GM12878 (cell line): Measurements from ENCODE around the gene SPTY2D1. TPM values are rescaled to one million over a fixed set of nuclear protein-coding genes. Genes with fewer than 3 reads are reported as not detected.

ENCODE experiments used
- ATAC-seq: fragments of 200-7000 bp; cut with Tn5 transposase; 3 replicates; pipeline ENCODE4 v1.9.1; 2020; ENCODE audit warnings: mild to moderate bottlenecking, moderate library complexity
- BruUV-seq: library from RNA; stranded (reverse); fragments of 400-500 nt; replicated peaks from 2 replicates; lab custom pipeline; 2021; lab: Mats Ljungman, UMichigan
- CTCF ChIA-PET: fragments of 300-600 bp; sonication (Branson Sonifier 250); formaldehyde crosslinking; extraction: SDS; loops from one replicate; lab custom pipeline; 2021; ENCODE audit warnings: inconsistent platforms; lab: Yijun Ruan, JAX
- POLR2A ChIA-PET: fragments of 350-600 bp; formaldehyde crosslinking; extraction: SDS; loops from one replicate; lab custom pipeline; 2021; ENCODE audit warnings: inconsistent platforms; lab: Charles Lee
- RAD21 ChIA-PET: fragments of 300-600 bp; sonication (Branson Sonifier 250); formaldehyde crosslinking; loops from one replicate; lab custom pipeline; 2023; ENCODE audit warnings: antibody characterized with exemption; ENCODE audit not compliant: unreplicated experiment; lab: Charles Lee
- SMC1A ChIA-PET: fragments of 300-600 bp; sonication (Branson Sonifier 250); formaldehyde crosslinking; loops from one replicate; lab custom pipeline; 2023; ENCODE audit not compliant: unreplicated experiment, uncharacterized antibody; lab: Charles Lee
- DNase-seq: peaks from one replicate; pipeline ENCODE4 v3.0.0-alpha.2; 2011; ENCODE audit warnings: low read depth, low spot score
- FAIRE-seq: peaks from 3 replicates; lab custom pipeline; 2011; peaks lifted over from hg19 to GRCh38; lab: Jason Lieb, UNC
- H2AFZ ChIP-seq: 2 replicates; pipeline ENCODE4 v1.6.0; 2011; ENCODE audit warnings: low read depth, low read length, control low read depth; ENCODE audit not compliant: control insufficient read depth
- H3K27ac ChIP-seq: 2 replicates; pipeline ENCODE4 v1.5.1; 2011; ENCODE audit warnings: control low read depth; ENCODE audit not compliant: control insufficient read depth, insufficient read depth
- H3K27me3 ChIP-seq, 2 experiments: replicated peaks in 1 of 2; 2 replicates each; pipeline versions ENCODE4 v1.6.0 to v1.6.1; 2011; ENCODE audit warnings: low read length in 1 of 2; ENCODE audit not compliant: control insufficient read depth in 2 of 2, insufficient read depth in 2 of 2
- H3K36me3 ChIP-seq, 2 experiments: 2 replicates each; pipeline ENCODE4 v1.5.1; 2011; ENCODE audit warnings: low read length in 1 of 2; ENCODE audit not compliant: control insufficient read depth in 2 of 2, insufficient read depth in 2 of 2
- H3K4me1 ChIP-seq: 2 replicates; pipeline ENCODE4 v1.6.1; 2011; ENCODE audit warnings: mild to moderate bottlenecking, low read length, moderate library complexity, mixed read lengths; ENCODE audit not compliant: control insufficient read depth, insufficient read depth
- H3K4me2 ChIP-seq: 2 replicates; pipeline ENCODE4 v1.6.0; 2011; ENCODE audit warnings: control low read depth; ENCODE audit not compliant: control insufficient read depth, insufficient read depth
- H3K4me3 ChIP-seq: fragments of 200-600 bp; sonication (generic); 2 replicates; pipeline ENCODE4 v1.5.1; 2016
- H3K79me2 ChIP-seq: 2 replicates; pipeline ENCODE4 v1.6.0; 2011; ENCODE audit warnings: low read length; ENCODE audit not compliant: control insufficient read depth, insufficient read depth
- H3K9ac ChIP-seq: 2 replicates; pipeline ENCODE4 v1.8.0; 2011; ENCODE audit warnings: low read length, control low read depth, mixed read lengths; ENCODE audit not compliant: control insufficient read depth, insufficient read depth
- H3K9me3 ChIP-seq: replicated peaks from 3 replicates; pipeline ENCODE4 v1.5.1; 2011; ENCODE audit warnings: mild to moderate bottlenecking, low read length; ENCODE audit not compliant: control insufficient read depth, insufficient read depth
- H4K20me1 ChIP-seq: 2 replicates; pipeline ENCODE4 v1.6.0; 2011; ENCODE audit not compliant: control insufficient read depth, insufficient read depth
- CEBPZ ChIP-seq: fragments of 150-350 bp; IDR thresholded peaks from 2 replicates; pipeline ENCODE4 v1.6.1; 2016; ENCODE audit warnings: low read depth, low read length
- CREB1 ChIP-seq: IDR thresholded peaks from 2 replicates; pipeline ENCODE4 v1.6.1; 2012; ENCODE audit warnings: low read depth, mild to moderate bottlenecking, inconsistent platforms
- EGR1 ChIP-seq, 2 experiments: IDR thresholded peaks; 1 replicate in 1 of 2; 2 replicates in 1 of 2; pipeline ENCODE4 v1.6.1; 2011 to 2012; ENCODE audit warnings: low read depth in 2 of 2, low read length in 2 of 2, borderline replicate concordance in 1 of 2, mild to moderate bottlenecking in 1 of 2, moderate library complexity in 1 of 2
- FOS ChIP-seq: IDR thresholded peaks from 3 replicates; pipeline ENCODE4 v1.6.1; 2011; ENCODE audit warnings: borderline replicate concordance; ENCODE audit not compliant: insufficient read length; ENCODE audit errors: extremely low read depth
- HDAC2 ChIP-seq: fragments of 200-600 bp; sonication (generic); IDR thresholded peaks from 2 replicates; pipeline ENCODE4 v1.6.1; 2017
- MEF2A ChIP-seq: IDR thresholded peaks from 2 replicates; pipeline ENCODE4 v1.6.1; 2011; ENCODE audit warnings: low read depth, mild to moderate bottlenecking, low read length, moderate library complexity; ENCODE audit not compliant: insufficient read depth
- NFIC ChIP-seq: IDR thresholded peaks from 2 replicates; pipeline ENCODE4 v1.6.1; 2012; ENCODE audit warnings: low read depth, mild to moderate bottlenecking, inconsistent platforms, low read length, moderate library complexity
- RCOR1 ChIP-seq: conservative IDR thresholded peaks from 2 replicates; pipeline ENCODE4 v1.6.1; 2012; ENCODE audit warnings: low read depth, low read length, improper control_type of control experiment
- SMAD1 ChIP-seq: fragments of 450-650 bp; IDR thresholded peaks from 2 replicates; pipeline ENCODE4 v1.6.1; 2018; ENCODE audit warnings: mild to moderate bottlenecking, low read depth; ENCODE audit not compliant: partially characterized antibody
- SP1 ChIP-seq: IDR thresholded peaks from one replicate; pipeline ENCODE4 v1.6.1; 2011; ENCODE audit warnings: low read depth, low read length
- SREBF1 ChIP-seq: IDR thresholded peaks from 2 replicates; pipeline ENCODE4 v1.6.1; 2012; ENCODE audit warnings: mild to moderate bottlenecking, low read length
- SREBF2 ChIP-seq: IDR thresholded peaks from 2 replicates; pipeline ENCODE4 v1.6.1; 2012; ENCODE audit warnings: mild to moderate bottlenecking, low read length
- USF1 ChIP-seq: IDR thresholded peaks from 2 replicates; pipeline ENCODE4 v1.6.1; 2011; ENCODE audit warnings: borderline replicate concordance, low read depth, mild to moderate bottlenecking, moderate library complexity, mixed read lengths, low read length; ENCODE audit not compliant: insufficient read depth; ENCODE audit errors: extremely low read length
- WGBS: methylation state at CpG from one replicate; pipeline ENCODE4 v1.1.6; 2016; ENCODE audit warnings: low lambda C conversion rate; ENCODE audit not compliant: insufficient replicate concordance, insufficient coverage; ENCODE audit errors: missing lambda C conversion rate; 5-methylcytosine and 5-hydroxymethylcytosine counted together
- in situ Hi-C: fragments of 300-500 bp; cut with MboI; formaldehyde crosslinking; loops from 9 replicates; pipeline ENCODE4 v1.14.3; 2018; ENCODE audit warnings: mixed read lengths
- intact Hi-C: fragments of 100-400 bp; cut with micrococcal nuclease; formaldehyde crosslinking; loops from one replicate; pipeline ENCODE4 v1.14.2; 2022; ENCODE audit not compliant: unreplicated experiment
- polyA plus RNA-seq, 11 experiments: library from polyadenylated mRNA; depleted of rRNA in 4 of 11; unstranded in 6 of 11; stranded (reverse) in 5 of 11; fragments of >200 nt; fragmentation: Nextera tagmentation in 4 of 11; fragmentation: Illumina TruSeq in 1 of 11; extraction: Ambion mirVana in 4 of 11; extraction: Trizol in 1 of 11; gene quantifications; 1 replicate in 1 of 11; 2 replicates in 10 of 11; pipeline versions ENCODE4 v1.2.1 to v1.2.3, GENCODE V29; 2011 to 2016; ENCODE audit warnings: inconsistent platforms in 2 of 11, missing spikeins in 2 of 11, low read depth in 1 of 11
- total RNA-seq, 4 experiments: library from RNA; depleted of rRNA in 3 of 4; stranded (reverse); fragments of >200 nt in 3 of 4; fragmentation: Illumina TruSeq in 1 of 4; extraction: Trizol in 1 of 4; gene quantifications; 2 replicates each; pipeline versions ENCODE4 v1.2.1 to v1.2.3, GENCODE V29; 2013 to 2021
- TF ChIP-seq, protein P1 (sequence below): fragments of 450-650 bp; IDR thresholded peaks from 2 replicates; pipeline ENCODE4 v1.6.1; 2018; ENCODE audit warnings: mild to moderate bottlenecking, low read depth, moderate library complexity; ENCODE audit not compliant: partially characterized antibody

The SPTY2D1 gene
- total and polyA plus RNA-seq, 10 of the 15 experiments (the other 5 are each of a cell fraction or from before 2014, with no cell fraction given) = 4.6 to 31.1 (median 15.5) TPM

DNA sequence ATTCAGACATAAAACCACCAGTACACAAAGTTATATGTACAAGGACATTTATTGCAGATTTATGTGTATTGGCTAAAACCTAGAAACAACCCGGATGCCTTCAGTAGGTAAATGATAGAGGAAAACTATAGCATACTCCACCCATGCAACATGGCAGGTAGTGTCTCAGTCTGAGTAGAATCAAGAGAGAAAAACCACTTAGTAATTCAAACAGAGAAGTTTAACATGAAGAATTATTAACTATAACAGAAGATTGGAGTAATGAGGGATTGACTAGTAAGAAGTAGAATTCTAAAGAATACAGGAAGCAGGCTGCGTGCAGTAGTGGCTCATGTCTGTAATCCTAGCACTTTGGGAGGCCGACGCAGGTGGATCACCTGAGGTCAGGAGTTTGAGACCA, 16.2 kb upstream of the SPTY2D1 start:
- intact Hi-C loops (loop anchor here (10.0 kb wide), 1 partner anchor 406 kb away; the partner anchor contains the start of gene SAA2), in situ Hi-C loops (loop anchor here (5.0 kb wide), 1 partner anchor 113 kb away; no protein-coding TSS in a partner anchor)
- Histone ChIP-seq H3K4me3 (no peak overlapping the region), H3K27ac (no peak overlapping the region), H3K9ac (no peak overlapping the region), H3K4me1 (no peaks in the 10 kb centered on the region), H3K79me2 (no peaks in the 10 kb centered on the region), H3K36me3 (no peaks in the 10 kb centered on the region), H4K20me1 (no peaks in the 10 kb centered on the region), H2AFZ (no peak overlapping the region), H3K4me2 (no peak overlapping the region), H3K9me3 (peaks cover 2% of the 10 kb centered on the region; the same call in 2 of the 3 replicates), H3K27me3 (no peaks in the 10 kb centered on the region)
- no TSS peak for BruUV-seq
- CTCF ChIA-PET = interaction anchor here (0.7 to 6.7 kb wide), 15 partner anchors 16 to 407 kb away, joined by 3 to 86 read pairs (median 4); partner anchors contain the start of gene SPTY2D1
- SMC1A ChIA-PET = interaction anchor here (1.0 to 4.6 kb wide), 9 partner anchors 11 to 407 kb away, joined by 3 to 33 read pairs (median 5); no protein-coding TSS in a partner anchor
- ATAC-seq = no peak; the same call in 2 of the 3 replicates
- WGBS = 13% methylated on average over 4 of the region's 4 CpGs
- RAD21 ChIA-PET = interaction anchor here (0.6 to 2.2 kb wide), 4 partner anchors 71 to 110 kb away, joined by 3 to 11 read pairs (median 3); no protein-coding TSS in a partner anchor
- no peak for FAIRE-seq
- POLR2A ChIA-PET = no interaction called here
- no peak for DNase-seq
- TF ChIP-seq EGR1 (IDR thresholded peaks at IDR 0.05; ENCODE audit: borderline replicate concordance in 1 of 2, low read depth in 2 of 2, low read length in 2 of 2) (no peak), SREBF1 (no peak), CREB1 (no peak), RCOR1 (no peak), FOS (no peak), CEBPZ (no peak), SREBF2 (no peak), HDAC2 (no peak), NFIC (no peak), MEF2A (no peak), SMAD1 (no peak), SP1 (no peak), USF1 (no peak)
- TF ChIP-seq, protein P1, sequence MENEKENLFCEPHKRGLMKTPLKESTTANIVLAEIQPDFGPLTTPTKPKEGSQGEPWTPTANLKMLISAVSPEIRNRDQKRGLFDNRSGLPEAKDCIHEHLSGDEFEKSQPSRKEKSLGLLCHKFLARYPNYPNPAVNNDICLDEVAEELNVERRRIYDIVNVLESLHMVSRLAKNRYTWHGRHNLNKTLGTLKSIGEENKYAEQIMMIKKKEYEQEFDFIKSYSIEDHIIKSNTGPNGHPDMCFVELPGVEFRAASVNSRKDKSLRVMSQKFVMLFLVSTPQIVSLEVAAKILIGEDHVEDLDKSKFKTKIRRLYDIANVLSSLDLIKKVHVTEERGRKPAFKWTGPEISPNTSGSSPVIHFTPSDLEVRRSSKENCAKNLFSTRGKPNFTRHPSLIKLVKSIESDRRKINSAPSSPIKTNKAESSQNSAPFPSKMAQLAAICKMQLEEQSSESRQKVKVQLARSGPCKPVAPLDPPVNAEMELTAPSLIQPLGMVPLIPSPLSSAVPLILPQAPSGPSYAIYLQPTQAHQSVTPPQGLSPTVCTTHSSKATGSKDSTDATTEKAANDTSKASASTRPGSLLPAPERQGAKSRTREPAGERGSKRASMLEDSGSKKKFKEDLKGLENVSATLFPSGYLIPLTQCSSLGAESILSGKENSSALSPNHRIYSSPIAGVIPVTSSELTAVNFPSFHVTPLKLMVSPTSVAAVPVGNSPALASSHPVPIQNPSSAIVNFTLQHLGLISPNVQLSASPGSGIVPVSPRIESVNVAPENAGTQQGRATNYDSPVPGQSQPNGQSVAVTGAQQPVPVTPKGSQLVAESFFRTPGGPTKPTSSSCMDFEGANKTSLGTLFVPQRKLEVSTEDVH = no peak
